ENCODE measurements around the gene ORAI3.
A peak's percentile ranks its signal among the peaks of the same experiment; 100 is the strongest.

The ORAI3 gene

DNA sequence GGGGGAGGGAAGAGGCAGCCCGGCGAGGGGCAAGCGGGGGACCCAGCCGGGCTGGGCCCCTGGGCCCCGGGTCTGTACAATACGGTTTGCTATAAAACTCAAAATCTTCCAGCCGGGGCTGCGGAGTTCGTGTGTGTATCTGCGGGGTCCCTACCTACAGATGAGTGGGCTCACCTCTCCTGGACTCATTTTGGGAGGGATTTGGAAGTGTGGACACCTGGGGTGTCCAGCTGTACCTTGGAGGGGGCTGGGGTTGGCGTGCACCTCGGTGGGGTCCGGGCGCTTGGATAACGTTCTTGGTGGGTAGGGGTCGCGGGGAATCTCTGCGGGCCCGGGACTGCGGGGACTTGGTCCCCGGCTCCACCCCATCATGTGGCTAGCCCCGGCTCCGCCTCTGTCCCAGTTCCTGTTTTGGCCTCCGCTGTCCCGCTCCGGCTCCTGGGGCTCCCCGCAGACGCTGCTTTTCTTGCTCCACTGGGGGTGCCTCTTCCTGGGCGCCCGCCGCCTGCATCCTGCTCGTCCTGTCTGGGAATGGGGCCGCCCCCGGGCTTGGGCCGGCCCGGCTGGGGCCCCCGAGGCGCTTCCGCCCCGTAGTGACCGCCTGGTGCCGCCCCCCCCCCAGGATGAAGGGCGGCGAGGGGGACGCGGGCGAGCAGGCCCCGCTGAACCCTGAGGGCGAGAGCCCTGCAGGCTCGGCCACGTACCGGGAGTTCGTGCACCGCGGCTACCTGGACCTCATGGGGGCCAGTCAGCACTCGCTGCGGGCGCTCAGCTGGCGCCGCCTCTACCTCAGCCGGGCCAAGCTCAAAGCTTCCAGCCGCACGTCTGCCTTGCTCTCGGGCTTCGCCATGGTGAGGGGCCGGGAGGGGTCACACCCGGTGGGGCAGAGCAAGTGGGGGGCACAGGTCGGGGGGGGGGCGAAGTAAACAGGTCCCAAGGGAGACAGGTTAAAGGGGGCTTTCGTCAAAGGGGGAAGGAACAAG, at the start of gene ORAI3:
TSS of gene ORAI3 (plus strand) at position 402 of the 983 bp plus-strand sequence. CDS start at position 624, 222 bp downstream.
- DNase-seq (ENCODE audit: low spot score), result peak; percentile 61

DNA sequence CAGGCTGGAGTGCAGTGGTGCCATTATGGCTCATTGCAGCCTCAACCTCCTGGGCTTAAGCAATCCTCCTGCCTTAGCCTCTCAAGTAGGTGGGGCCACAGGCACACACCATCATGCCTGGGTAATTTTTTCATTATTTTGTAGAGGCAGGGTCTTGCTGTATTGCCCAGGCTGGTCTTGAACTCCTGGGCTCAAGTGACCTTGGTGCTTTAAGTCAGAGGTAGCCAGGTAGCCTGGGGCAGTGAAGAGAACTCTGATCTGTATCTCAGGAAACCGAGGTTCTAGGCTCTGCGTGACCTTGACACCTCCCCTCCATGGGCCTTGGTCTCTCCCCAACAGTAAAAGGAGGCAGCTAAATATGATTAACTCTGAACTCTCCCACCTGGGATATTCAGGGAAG, 49.1 kb upstream of the ORAI3 start:
- no peak for DNase-seq (ENCODE audit: low spot score)

- DNase-seq (ENCODE audit: low spot score), result no peak
Observed at GRCh38 chr16:30900588-30900987, 48.3 kb upstream of the ORAI3 start.

DNA sequence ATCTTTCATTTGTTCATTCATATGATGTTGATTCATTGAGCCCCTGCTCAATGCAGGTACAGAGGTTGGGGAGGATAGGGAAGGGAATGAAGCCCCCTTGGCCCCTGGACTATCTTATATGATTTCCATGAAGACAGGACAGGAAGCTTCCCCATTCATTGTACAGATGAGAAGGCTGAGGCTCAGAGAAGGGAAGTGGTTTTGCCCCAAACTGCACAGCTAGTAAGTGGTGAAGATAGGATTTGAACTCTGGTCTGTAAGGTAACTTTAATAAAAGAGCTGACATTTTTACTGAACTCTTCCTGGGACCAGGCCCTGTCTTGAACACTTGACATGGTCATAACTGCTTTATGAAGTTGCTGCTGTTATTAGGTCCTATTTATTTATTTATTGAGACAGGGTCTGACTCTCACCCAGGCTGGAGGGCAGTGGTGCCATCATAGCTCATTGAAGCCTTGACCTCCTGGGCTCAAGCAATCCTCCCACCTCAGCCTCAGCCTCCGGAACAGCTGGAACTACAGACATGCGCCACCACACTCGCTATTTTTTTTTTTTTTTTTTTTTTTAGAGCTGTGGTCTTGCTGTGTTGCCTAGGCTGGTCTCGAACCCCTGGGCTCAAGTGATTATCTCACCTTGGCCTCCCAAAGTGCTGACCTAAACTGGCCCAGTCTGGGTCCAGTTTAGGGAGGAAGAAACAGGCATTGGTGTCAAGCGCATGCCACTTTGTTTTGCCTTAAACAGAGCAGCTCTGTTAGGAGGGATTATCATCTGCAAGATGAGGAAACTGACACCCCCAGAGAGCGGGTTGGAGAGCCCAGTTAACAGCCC, 47.5 kb upstream of the ORAI3 start:
- peak; percentile 15 for DNase-seq (ENCODE audit: low spot score)

DNA sequence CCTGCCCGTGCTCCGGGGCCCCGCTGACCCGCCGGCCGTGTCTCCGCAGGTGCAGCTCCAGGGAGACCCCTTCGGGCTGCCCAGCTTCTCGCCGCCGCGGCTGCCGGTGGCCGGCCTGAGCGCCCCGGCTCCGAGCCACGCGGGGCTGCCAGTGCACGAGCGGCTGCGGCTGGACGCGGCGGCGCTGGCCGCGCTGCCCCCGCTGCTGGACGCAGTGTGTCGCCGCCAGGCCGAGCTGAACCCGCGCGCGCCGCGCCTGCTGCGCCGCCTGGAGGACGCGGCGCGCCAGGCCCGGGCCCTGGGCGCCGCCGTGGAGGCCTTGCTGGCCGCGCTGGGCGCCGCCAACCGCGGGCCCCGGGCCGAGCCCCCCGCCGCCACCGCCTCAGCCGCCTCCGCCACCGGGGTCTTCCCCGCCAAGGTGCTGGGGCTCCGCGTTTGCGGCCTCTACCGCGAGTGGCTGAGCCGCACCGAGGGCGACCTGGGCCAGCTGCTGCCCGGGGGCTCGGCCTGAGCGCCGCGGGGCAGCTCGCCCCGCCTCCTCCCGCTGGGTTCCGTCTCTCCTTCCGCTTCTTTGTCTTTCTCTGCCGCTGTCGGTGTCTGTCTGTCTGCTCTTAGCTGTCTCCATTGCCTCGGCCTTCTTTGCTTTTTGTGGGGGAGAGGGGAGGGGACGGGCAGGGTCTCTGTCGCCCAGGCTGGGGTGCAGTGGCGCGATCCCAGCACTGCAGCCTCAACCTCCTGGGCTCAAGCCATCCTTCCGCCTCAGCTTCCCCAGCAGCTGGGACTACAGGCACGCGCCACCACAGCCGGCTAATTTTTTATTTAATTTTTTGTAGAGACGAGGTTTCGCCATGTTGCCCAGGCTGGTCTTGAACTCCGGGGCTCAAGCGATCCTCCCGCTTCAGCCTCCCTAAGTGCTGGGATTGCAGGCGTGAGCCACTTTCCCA, 46.6 kb upstream of the ORAI3 start:
- DNase-seq (ENCODE audit: low spot score), result peak; percentile 33

- no peak for DNase-seq (ENCODE audit: low spot score)
Observed at GRCh38 chr16:30903002-30903401, 45.9 kb upstream of the ORAI3 start.

DNA sequence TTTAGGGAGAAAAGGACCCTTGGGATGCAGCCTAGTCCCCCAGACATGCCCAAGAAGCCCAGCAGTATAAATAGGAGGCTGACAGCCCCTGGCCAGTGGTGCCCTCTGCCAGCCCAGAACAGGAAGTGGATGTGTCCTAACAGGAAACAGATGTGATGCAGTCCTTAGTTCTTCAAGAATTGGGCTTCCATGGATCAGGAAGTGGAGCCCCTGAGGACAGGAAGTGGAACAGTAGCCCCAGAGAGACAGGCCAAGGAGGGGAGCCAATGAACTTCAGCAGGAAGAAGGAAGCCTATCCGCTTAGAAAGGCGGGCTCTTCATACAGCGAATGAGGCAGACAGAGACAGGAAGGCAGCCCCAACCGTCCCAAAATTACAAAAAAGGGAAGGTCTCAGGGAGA, 45.3 kb upstream of the ORAI3 start:
- DNase-seq (ENCODE audit: low spot score), result peak; percentile 66

DNA sequence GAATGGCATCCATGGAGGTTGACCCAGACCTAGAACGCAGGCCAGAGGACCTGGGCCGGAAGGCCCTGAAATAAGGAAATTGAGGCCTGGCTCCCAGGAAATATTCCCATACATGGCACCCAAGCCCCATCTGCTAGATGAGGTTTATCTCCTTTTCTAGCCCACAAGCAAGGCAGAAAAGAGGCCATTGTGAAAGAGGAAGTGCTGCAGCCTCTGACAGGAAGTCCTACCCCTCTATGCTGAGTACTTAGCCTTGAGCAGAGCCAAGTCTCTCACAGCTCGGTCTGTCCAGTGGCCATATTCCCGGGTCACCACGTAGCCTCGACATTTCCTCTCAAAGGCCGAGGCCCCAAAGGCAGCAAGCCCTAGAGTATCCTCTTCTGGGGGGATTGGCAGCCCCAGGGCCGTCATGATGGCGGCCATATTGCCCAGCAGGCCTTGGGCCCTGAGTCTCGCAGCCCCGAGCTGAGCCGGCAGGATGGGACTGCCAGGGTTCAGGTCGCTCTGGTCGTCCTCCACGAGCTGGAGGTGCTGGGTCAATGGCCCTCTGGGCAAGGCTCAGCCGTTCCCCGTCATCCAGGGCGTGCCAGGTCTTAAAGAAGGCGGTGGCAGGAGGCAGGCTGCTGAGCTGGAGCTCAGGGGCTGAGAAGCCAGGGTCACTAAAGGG, 44.6 kb upstream of the ORAI3 start:
- DNase-seq (ENCODE audit: low spot score), result no peak

GRCh38 chr16:30907064-30907463, 41.8 kb upstream of the ORAI3 start:
- DNase-seq (ENCODE audit: low spot score), result no peak

GRCh38 chr16:30910427-30911029, 38.3 kb upstream of the ORAI3 start:
- DNase-seq (ENCODE audit: low spot score), result no peak

DNA sequence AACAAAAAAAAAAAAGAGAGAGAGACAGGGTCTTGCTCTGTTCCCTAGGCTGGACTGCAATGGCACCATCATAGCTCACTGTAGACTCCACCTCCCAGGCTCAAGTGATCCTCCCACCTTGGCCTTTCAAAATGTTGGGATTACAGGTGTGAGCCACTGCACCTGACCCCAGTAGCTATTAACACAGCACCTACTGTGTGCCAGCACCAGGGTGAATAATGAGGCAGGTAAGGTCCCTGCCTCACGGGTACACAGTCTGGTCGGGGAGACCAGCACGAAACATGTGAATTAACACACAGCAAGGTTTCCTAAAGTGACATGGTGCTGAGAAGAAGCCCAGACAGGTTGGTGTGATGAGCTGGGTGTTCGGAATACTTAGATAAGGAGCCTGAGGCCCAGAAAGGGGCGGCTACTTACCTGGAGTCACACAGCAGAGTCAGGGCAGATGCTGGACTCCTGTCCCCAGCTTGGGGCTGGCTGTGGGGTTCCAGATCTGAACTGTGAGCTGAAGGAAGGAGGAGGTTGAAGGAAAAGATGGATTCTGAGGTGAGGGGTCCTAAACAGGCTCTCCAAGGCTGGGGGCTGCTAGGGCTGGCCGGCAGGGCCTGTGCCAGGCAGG, 36.0 kb upstream of the ORAI3 start:
- no peak for DNase-seq (ENCODE audit: low spot score)

DNA sequence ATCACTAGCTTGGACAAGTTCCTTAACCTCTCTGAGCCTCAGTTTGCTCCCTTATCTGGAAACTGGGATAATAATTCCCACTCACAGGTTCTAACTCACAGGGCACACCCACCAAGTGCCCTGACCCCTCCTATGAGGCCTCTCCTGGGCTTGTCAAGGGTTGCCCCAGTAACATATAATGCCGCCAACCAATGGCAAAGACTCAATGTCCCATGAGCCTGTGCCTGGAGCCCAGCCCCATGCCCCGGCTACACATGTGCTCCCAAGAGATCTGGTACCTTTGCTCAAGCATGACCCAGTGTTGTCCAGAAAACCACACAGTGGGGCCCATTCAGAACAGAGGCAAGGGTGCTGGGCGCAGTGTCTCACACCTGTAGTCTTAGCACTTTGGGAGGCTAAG, 34.0 kb upstream of the ORAI3 start:
- DNase-seq (ENCODE audit: low spot score), result no peak

DNA sequence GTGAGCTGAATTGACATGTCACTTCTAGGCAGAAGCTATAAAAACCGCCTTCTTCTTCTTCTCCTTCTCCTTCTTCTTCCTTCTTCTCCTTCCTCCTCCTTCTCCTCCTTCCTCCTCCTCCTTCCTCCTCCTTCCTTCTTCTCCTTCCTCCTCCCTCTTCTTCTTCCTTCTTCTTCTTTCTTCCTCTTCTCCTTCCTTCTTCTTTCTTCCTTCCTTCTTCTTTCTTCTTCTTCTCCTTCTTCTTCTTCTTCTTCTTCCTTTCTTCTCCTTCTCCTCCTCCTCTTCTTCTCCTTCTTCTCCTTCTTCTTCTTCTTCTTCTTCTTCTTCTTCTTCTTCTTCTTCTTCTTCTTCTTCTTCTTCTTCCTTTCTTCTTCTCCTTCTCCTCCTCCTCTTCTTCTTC, 30.3 kb upstream of the ORAI3 start:
- DNase-seq (ENCODE audit: low spot score), result no peak

- DNase-seq (ENCODE audit: low spot score), result no peak
Observed at GRCh38 chr16:30920891-30921290, 28.0 kb upstream of the ORAI3 start.

DNA sequence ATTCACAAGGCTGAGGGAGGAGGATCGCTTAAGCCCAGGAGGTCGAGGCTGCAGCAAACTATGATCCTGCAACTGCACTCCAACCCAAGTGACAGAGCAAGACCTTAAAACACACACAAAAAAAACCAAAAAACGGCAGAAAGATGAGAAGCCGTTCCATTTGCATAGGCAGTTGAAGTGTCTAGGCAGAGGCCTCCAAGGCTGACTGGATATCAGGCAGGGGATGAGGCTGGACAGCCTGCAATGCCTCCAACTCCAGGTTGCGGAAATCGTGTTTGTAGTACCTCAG, 27.5 kb upstream of the ORAI3 start:
- no peak for DNase-seq (ENCODE audit: low spot score)

- peak; percentile 88 for DNase-seq (ENCODE audit: low spot score)
Observed at GRCh38 chr16:30921748-30922419, 27.0 kb upstream of the ORAI3 start.

- DNase-seq (ENCODE audit: low spot score), result peak; percentile 100
Observed at GRCh38 chr16:30922420-30922959, 26.4 kb upstream of the ORAI3 start.

DNA sequence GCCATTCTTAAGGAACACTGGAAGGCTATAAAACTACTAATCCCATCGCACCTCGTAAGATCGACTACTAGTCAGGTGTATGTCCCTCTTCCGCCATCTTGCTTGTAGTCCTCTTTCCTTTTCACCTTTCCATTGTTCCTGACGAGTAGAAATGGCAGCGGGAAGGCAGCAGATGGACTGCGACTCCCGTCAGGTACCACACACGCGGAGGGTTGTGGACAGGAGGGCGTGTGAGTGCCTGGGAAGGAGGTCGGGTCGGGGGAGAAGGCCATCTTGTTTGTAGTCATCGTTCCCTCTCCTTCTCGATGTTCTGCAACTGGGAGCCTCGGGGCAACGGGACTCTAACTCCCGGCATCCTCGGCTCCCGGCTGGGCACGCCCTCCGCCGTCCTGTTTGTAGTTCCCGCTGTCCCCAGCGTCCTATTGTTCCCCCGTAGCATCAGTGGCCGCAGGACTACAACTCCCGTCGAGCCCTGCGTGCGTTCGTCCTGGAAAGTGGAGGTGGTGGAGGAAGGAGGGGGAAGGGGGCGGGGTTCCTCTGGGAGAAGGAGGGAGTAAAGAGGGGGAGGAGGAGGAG, 25.8 kb upstream of the ORAI3 start:
- DNase-seq (ENCODE audit: low spot score), result peak; percentile 100

- no peak for DNase-seq (ENCODE audit: low spot score)
Observed at GRCh38 chr16:30923554-30924075, 25.3 kb upstream of the ORAI3 start, which contains the start of gene FBXL19. TSS of gene FBXL19 (plus strand) at chr16:30923572. CDS start at chr16:30925755, 2,183 bp downstream.
